WTC11 (cell line): Measurements from ENCODE around the gene VWF. TPM values are rescaled to one million over a fixed set of nuclear protein-coding genes. Genes with fewer than 3 reads are reported as not detected.

ENCODE experiments used
- ATAC-seq: fragments of 200-7000 bp; cut with Tn5 transposase; 2 replicates; pipeline ENCODE4 v1.10.0; 2021; ENCODE audit warnings: mild to moderate bottlenecking, moderate library complexity
- CTCF ChIA-PET: fragments of 300-600 bp; sonication (Branson Sonifier 250); formaldehyde crosslinking; loops from one replicate; lab custom pipeline; 2021; ENCODE audit warnings: antibody characterized with exemption; lab: Charles Lee
- POLR2A ChIA-PET: fragments of 350-600 bp; sonication (Branson Sonifier 250); formaldehyde crosslinking; loops from one replicate; lab custom pipeline; 2021; ENCODE audit warnings: antibody characterized with exemption; lab: Charles Lee
- DNase-seq: peaks from one replicate; pipeline ENCODE4 v3.0.0; 2021; ENCODE audit warnings: low spot score
- H3K27ac Mint-ChIP-seq: 2 replicates; pipeline ENCODE4 v1.8.0; 2021; ENCODE audit warnings: mixed read lengths
- H3K27me3 Mint-ChIP-seq: 2 replicates; pipeline ENCODE4 v1.8.0; 2021; ENCODE audit warnings: low read depth, mild to moderate bottlenecking, moderate library complexity, mixed read lengths
- H3K36me3 Mint-ChIP-seq: 2 replicates; pipeline ENCODE4 v1.8.0; 2021; ENCODE audit warnings: mixed read lengths
- H3K4me1 Mint-ChIP-seq: 2 replicates; pipeline ENCODE4 v1.8.0; 2022; ENCODE audit warnings: mixed read lengths
- H3K4me3 Mint-ChIP-seq: 2 replicates; pipeline ENCODE4 v1.8.0; 2021; ENCODE audit warnings: mild to moderate bottlenecking, moderate library complexity, mixed read lengths
- H3K9me3 Mint-ChIP-seq: 2 replicates; pipeline ENCODE4 v1.8.0; 2021; ENCODE audit warnings: mixed read lengths
- EMX1 ChIP-seq: fragments of 250-450 bp; sonication (Bioruptor Pico); IDR thresholded peaks from 2 replicates; pipeline ENCODE4 v1.8.0; 2021; ENCODE audit warnings: mild to moderate bottlenecking
- ESRRA ChIP-seq: sonication (generic); formaldehyde crosslinking; IDR thresholded peaks from 2 replicates; pipeline ENCODE4 v1.8.1; 2022; ENCODE audit warnings: mild to moderate bottlenecking, missing genetic modification reagents, borderline replicate concordance
- FOXP4 ChIP-seq: sonication (generic); formaldehyde crosslinking; IDR thresholded peaks from 2 replicates; pipeline ENCODE4 v1.8.0; 2022; ENCODE audit warnings: mild to moderate bottlenecking, missing genetic modification reagents
- GABPB1 ChIP-seq: sonication (generic); formaldehyde crosslinking; IDR thresholded peaks from 2 replicates; pipeline ENCODE4 v1.8.1; 2023; ENCODE audit warnings: mild to moderate bottlenecking, missing genetic modification reagents
- KAT7 ChIP-seq: sonication (generic); formaldehyde crosslinking; IDR thresholded peaks from 2 replicates; pipeline ENCODE4 v1.8.1; 2023; ENCODE audit warnings: missing genetic modification reagents, mild to moderate bottlenecking, borderline replicate concordance
- MXD4 ChIP-seq: fragments of 250-450 bp; sonication (Bioruptor Pico); IDR thresholded peaks from 2 replicates; pipeline ENCODE4 v1.8.0; 2021; ENCODE audit warnings: mild to moderate bottlenecking, moderate library complexity, borderline replicate concordance
- MYBL2 ChIP-seq: sonication (generic); formaldehyde crosslinking; IDR thresholded peaks from 2 replicates; pipeline ENCODE4 v1.8.1; 2023; ENCODE audit warnings: mild to moderate bottlenecking, moderate library complexity, missing genetic modification reagents
- NR2C2 ChIP-seq: sonication (generic); formaldehyde crosslinking; IDR thresholded peaks from 2 replicates; pipeline ENCODE4 v1.8.0; 2022; ENCODE audit warnings: mild to moderate bottlenecking, missing genetic modification reagents
- NR3C1 ChIP-seq: sonication (generic); formaldehyde crosslinking; conservative IDR thresholded peaks from 2 replicates; pipeline ENCODE4 v1.8.1; 2023; ENCODE audit warnings: low read depth, mild to moderate bottlenecking, missing genetic modification reagents
- PRDM15 ChIP-seq: sonication (generic); formaldehyde crosslinking; IDR thresholded peaks from 2 replicates; pipeline ENCODE4 v1.8.0; 2022; ENCODE audit warnings: missing genetic modification reagents
- PRRX2 ChIP-seq: fragments of 250-450 bp; sonication (Bioruptor Pico); IDR thresholded peaks from 2 replicates; pipeline ENCODE4 v1.8.0; 2021; ENCODE audit warnings: mild to moderate bottlenecking
- SMAD4 ChIP-seq: sonication (generic); formaldehyde crosslinking; IDR thresholded peaks from 2 replicates; pipeline ENCODE4 v1.8.0; 2022; ENCODE audit warnings: mild to moderate bottlenecking, missing genetic modification reagents
- TCF7 ChIP-seq: sonication (generic); formaldehyde crosslinking; IDR thresholded peaks from 2 replicates; pipeline ENCODE4 v1.8.0; 2022; ENCODE audit warnings: mild to moderate bottlenecking, low read depth, missing genetic modification reagents, moderate library complexity
- TEAD1 ChIP-seq: sonication (generic); formaldehyde crosslinking; IDR thresholded peaks from 2 replicates; pipeline ENCODE4 v1.8.0; 2022; ENCODE audit warnings: mild to moderate bottlenecking, missing genetic modification reagents
- TEAD4 ChIP-seq: sonication (generic); formaldehyde crosslinking; IDR thresholded peaks from 2 replicates; pipeline ENCODE4 v1.8.0; 2022; ENCODE audit warnings: mild to moderate bottlenecking, missing genetic modification reagents
- ZBTB43 ChIP-seq: sonication (generic); formaldehyde crosslinking; IDR thresholded peaks from 2 replicates; pipeline ENCODE4 v1.8.1; 2023; ENCODE audit warnings: mild to moderate bottlenecking, missing genetic modification reagents
- ZNF121 ChIP-seq: sonication (generic); formaldehyde crosslinking; IDR thresholded peaks from 2 replicates; pipeline ENCODE4 v1.8.0; 2023; ENCODE audit warnings: missing genetic modification reagents
- ZNF219 ChIP-seq: sonication (generic); formaldehyde crosslinking; IDR thresholded peaks from 2 replicates; pipeline ENCODE4 v1.8.0; 2023; ENCODE audit warnings: missing genetic modification reagents, mild to moderate bottlenecking, borderline replicate concordance
- ZNF396 ChIP-seq: fragments of 250-450 bp; sonication (Bioruptor Pico); IDR thresholded peaks from 2 replicates; pipeline ENCODE4 v1.8.0; 2021; ENCODE audit warnings: mild to moderate bottlenecking, moderate library complexity, borderline replicate concordance
- total RNA-seq: library from RNA; stranded (reverse); gene quantifications from 3 replicates; pipeline ENCODE4 v1.2.3, GENCODE V29; 2021
- TF ChIP-seq, protein P1 (sequence below): sonication (generic); formaldehyde crosslinking; IDR thresholded peaks from 2 replicates; pipeline ENCODE4 v1.8.1; 2022; ENCODE audit warnings: low read depth, missing genetic modification reagents, borderline replicate concordance
- TF ChIP-seq, protein P2 (sequence below): sonication (generic); formaldehyde crosslinking; IDR thresholded peaks from 2 replicates; pipeline ENCODE4 v1.8.1; 2023; ENCODE audit warnings: mild to moderate bottlenecking, missing genetic modification reagents, borderline replicate concordance

VWF gene
- total RNA-seq, 1 experiment from 2014 or later = 0.48 TPM

- TF ChIP-seq, protein P1, sequence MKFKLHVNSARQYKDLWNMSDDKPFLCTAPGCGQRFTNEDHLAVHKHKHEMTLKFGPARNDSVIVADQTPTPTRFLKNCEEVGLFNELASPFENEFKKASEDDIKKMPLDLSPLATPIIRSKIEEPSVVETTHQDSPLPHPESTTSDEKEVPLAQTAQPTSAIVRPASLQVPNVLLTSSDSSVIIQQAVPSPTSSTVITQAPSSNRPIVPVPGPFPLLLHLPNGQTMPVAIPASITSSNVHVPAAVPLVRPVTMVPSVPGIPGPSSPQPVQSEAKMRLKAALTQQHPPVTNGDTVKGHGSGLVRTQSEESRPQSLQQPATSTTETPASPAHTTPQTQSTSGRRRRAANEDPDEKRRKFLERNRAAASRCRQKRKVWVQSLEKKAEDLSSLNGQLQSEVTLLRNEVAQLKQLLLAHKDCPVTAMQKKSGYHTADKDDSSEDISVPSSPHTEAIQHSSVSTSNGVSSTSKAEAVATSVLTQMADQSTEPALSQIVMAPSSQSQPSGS (CRISPR knock-in tag) = no peak
- no peak for TF ChIP-seq PRDM15 (CRISPR knock-in tag)
- TF ChIP-seq FOXP4 = no peak
- no peak for TF ChIP-seq ZBTB43 (CRISPR knock-in tag)
- no peak for TF ChIP-seq TCF7 (CRISPR knock-in tag)
- TF ChIP-seq MYBL2 (CRISPR knock-in tag) = no peak
- TF ChIP-seq NR2C2 (CRISPR knock-in tag) = no peak
- no peak for TF ChIP-seq ZNF121
These were observed 62.8 kb downstream of the VWF start (continued) for GRCh38 chr12:6061660-6062059.

DNA sequence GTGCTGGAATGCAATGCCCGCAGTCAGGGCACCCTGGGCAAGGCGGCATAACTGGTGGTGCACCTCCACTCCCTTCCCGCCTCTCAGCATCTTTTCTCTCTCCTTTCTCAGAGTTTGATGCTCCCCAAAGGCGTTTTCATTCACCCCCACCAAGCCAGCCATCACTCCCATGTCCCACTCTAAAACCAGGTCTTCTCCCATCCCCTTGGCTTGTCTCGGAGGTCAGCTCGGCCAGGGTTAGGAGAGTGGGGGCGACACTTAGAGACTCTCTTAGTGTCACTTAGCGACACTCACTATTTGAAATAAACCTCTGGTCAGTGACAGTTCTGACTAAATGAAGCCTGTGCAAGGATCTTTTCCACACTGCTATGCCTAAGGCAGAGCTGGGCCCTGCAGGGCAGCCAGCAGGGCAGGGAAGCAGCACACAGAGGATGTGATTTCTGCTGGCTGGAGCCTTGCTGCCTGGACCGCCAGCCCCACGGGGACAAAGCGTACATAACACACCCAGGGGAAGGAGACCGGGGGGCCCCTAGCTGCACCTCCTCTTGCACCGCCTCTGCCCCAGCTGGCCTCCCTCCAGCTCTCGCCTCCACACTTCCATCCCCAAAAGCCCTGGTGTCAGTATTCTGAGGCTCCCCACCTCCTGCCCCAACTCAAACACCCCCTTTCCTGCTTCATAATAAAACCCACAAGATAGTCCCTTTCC, 64.5 kb downstream of the VWF start:
- DNase-seq = no peak
- H3K4me1 Mint-ChIP-seq = peaks cover 34% of the 10 kb centered on the region
- no peaks in the 10 kb centered on the region for H3K36me3 Mint-ChIP-seq
- ChIA-PET POLR2A (no interaction called here), CTCF (interaction anchor here (0.6 to 6.2 kb wide), 7 partner anchors 22 to 507 kb away, joined by 3 to 77 read pairs (median 4); no protein-coding TSS in a partner anchor)
- no peak for ATAC-seq
- H3K27ac Mint-ChIP-seq = no peak overlapping the region
- no peaks in the 10 kb centered on the region for H3K9me3 Mint-ChIP-seq
- H3K27me3 Mint-ChIP-seq = peaks cover 6% of the 10 kb centered on the region; the same call in 1 of the 2 replicates
- no peak overlapping the region for H3K4me3 Mint-ChIP-seq
- no peak for TF ChIP-seq ESRRA
- TF ChIP-seq, protein P2, sequence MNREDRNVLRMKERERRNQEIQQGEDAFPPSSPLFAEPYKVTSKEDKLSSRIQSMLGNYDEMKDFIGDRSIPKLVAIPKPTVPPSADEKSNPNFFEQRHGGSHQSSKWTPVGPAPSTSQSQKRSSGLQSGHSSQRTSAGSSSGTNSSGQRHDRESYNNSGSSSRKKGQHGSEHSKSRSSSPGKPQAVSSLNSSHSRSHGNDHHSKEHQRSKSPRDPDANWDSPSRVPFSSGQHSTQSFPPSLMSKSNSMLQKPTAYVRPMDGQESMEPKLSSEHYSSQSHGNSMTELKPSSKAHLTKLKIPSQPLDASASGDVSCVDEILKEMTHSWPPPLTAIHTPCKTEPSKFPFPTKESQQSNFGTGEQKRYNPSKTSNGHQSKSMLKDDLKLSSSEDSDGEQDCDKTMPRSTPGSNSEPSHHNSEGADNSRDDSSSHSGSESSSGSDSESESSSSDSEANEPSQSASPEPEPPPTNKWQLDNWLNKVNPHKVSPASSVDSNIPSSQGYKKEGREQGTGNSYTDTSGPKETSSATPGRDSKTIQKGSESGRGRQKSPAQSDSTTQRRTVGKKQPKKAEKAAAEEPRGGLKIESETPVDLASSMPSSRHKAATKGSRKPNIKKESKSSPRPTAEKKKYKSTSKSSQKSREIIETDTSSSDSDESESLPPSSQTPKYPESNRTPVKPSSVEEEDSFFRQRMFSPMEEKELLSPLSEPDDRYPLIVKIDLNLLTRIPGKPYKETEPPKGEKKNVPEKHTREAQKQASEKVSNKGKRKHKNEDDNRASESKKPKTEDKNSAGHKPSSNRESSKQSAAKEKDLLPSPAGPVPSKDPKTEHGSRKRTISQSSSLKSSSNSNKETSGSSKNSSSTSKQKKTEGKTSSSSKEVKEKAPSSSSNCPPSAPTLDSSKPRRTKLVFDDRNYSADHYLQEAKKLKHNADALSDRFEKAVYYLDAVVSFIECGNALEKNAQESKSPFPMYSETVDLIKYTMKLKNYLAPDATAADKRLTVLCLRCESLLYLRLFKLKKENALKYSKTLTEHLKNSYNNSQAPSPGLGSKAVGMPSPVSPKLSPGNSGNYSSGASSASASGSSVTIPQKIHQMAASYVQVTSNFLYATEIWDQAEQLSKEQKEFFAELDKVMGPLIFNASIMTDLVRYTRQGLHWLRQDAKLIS (CRISPR knock-in tag) = no peak
- no peak for TF ChIP-seq MXD4 (CRISPR knock-in tag)
- TF ChIP-seq TEAD1 (CRISPR knock-in tag) = no peak
- TF ChIP-seq ZBTB43 (CRISPR knock-in tag) = no peak
- TF ChIP-seq TEAD4 = no peak
- TF ChIP-seq ZNF396 (CRISPR knock-in tag) = no peak
- TF ChIP-seq GABPB1 = no peak
- no peak for TF ChIP-seq NR3C1 (CRISPR knock-in tag)
- TF ChIP-seq ZNF219 = no peak
- no peak for TF ChIP-seq KAT7 (CRISPR knock-in tag)
- TF ChIP-seq SMAD4 = no peak
- TF ChIP-seq EMX1 (CRISPR knock-in tag) = no peak
- no peak for TF ChIP-seq PRRX2 (CRISPR knock-in tag)
